IPS-18a (cell line): Measurements from ENCODE around the gene KLHL26.
A peak's percentile ranks its signal among the peaks of the same experiment; 100 is the strongest.
"Not testable (repeated sequence)": the region's sequence is repeated elsewhere in the genome, so short reads cannot be mapped to it uniquely, and the experiment has no call there.

Source experiments
- H3K27ac ChIP-seq: one replicate; pipeline ENCODE4 v1.5.1; 2013; ENCODE audit warnings: low read length
- H3K27me3 ChIP-seq: one replicate; pipeline ENCODE4 v1.6.1; 2013; ENCODE audit warnings: mild to moderate bottlenecking, low read length; ENCODE audit not compliant: control insufficient read depth, insufficient read depth
- H3K36me3 ChIP-seq: one replicate; pipeline ENCODE4 v1.6.1; 2013; ENCODE audit warnings: low read depth, low read length; ENCODE audit not compliant: control insufficient read depth
- H3K4me1 ChIP-seq: one replicate; pipeline ENCODE4 v1.6.1; 2013; ENCODE audit warnings: low read depth, low read length; ENCODE audit not compliant: control insufficient read depth
- H3K4me3 ChIP-seq: one replicate; pipeline ENCODE4 v1.5.1; 2013; ENCODE audit warnings: low read length
- H3K9ac ChIP-seq: one replicate; pipeline ENCODE4 v1.6.1; 2013; ENCODE audit warnings: mild to moderate bottlenecking, low read length, moderate library complexity
- H3K9me3 ChIP-seq: one replicate; pipeline ENCODE4 v1.6.1; 2013; ENCODE audit warnings: low read depth, low read length; ENCODE audit not compliant: control insufficient read depth

KLHL26 gene

GRCh38 chr19:18672606-18673337, 35.9 kb downstream of the KLHL26 start:
- Histone ChIP-seq H3K9me3 (no peaks in the 10 kb centered on the region), H3K4me3 (no peak overlapping the region), H3K36me3 (no peaks in the 10 kb centered on the region), H3K9ac (no peak overlapping the region), H3K27me3 (no peaks in the 10 kb centered on the region), H3K27ac (no peak overlapping the region), H3K4me1 (peaks cover under 1% of the 10 kb centered on the region)

- no peak overlapping the region for H3K4me3 ChIP-seq
- no peaks in the 10 kb centered on the region for H3K27me3 ChIP-seq
- H3K36me3 ChIP-seq: no peaks in the 10 kb centered on the region
- no peak overlapping the region for H3K27ac ChIP-seq
- peaks cover 7% of the 10 kb centered on the region for H3K4me1 ChIP-seq
- no peak overlapping the region for H3K9ac ChIP-seq
- H3K9me3 ChIP-seq: no peaks in the 10 kb centered on the region
Measured at GRCh38 chr19:18674616-18675015, 37.8 kb downstream of the KLHL26 start.

GRCh38 chr19:18675779-18676178, 39.0 kb downstream of the KLHL26 start:
- H3K27ac ChIP-seq: no peak overlapping the region
- no peaks in the 10 kb centered on the region for H3K27me3 ChIP-seq
- H3K9ac ChIP-seq: no peak overlapping the region
- H3K4me1 ChIP-seq: peaks cover 7% of the 10 kb centered on the region
- H3K4me3 ChIP-seq: no peak overlapping the region
- no peaks in the 10 kb centered on the region for H3K9me3 ChIP-seq
- no peaks in the 10 kb centered on the region for H3K36me3 ChIP-seq

GRCh38 chr19:18676692-18677091, 39.9 kb downstream of the KLHL26 start:
- Histone ChIP-seq H3K27me3 (no peaks in the 10 kb centered on the region), H3K27ac (no peak overlapping the region), H3K4me1 (peaks cover 7% of the 10 kb centered on the region), H3K4me3 (no peak overlapping the region), H3K36me3 (no peaks in the 10 kb centered on the region), H3K9me3 (no peaks in the 10 kb centered on the region), H3K9ac (no peak overlapping the region)

GRCh38 chr19:18677156-18677555, 40.3 kb downstream of the KLHL26 start:
- H3K27ac ChIP-seq: no peak overlapping the region
- peaks cover 7% of the 10 kb centered on the region for H3K4me1 ChIP-seq
- no peak overlapping the region for H3K4me3 ChIP-seq
- no peaks in the 10 kb centered on the region for H3K9me3 ChIP-seq
- no peak overlapping the region for H3K9ac ChIP-seq
- no peaks in the 10 kb centered on the region for H3K36me3 ChIP-seq
- H3K27me3 ChIP-seq: no peaks in the 10 kb centered on the region

- H3K9ac ChIP-seq, H3K9me3 ChIP-seq, H3K36me3 ChIP-seq, H3K27ac ChIP-seq, H3K27me3 ChIP-seq, H3K4me3 ChIP-seq: not testable (repeated sequence)
- peaks cover 11% of the 10 kb centered on the region for H3K4me1 ChIP-seq
Measured at GRCh38 chr19:18680148-18680547, 43.3 kb downstream of the KLHL26 start.

- Histone ChIP-seq H3K4me1 (peaks cover 10% of the 10 kb centered on the region), H3K9ac (no peak overlapping the region), H3K36me3 (no peaks in the 10 kb centered on the region), H3K27ac (no peak overlapping the region), H3K9me3 (no peaks in the 10 kb centered on the region), H3K27me3 (no peaks in the 10 kb centered on the region), H3K4me3 (peak overlapping the region; percentile 67)
Measured at GRCh38 chr19:18682807-18683108, 45.9 kb downstream of the KLHL26 start.

GRCh38 chr19:18683109-18683957, 46.5 kb downstream of the KLHL26 start, which contains the start of gene CRTC1:
CRTC1 (plus strand) TSS chr19:18683680; CDS start chr19:18683703, 23 bp downstream.
- Histone ChIP-seq H3K36me3 (no peaks in the 10 kb centered on the region), H3K27me3 (no peaks in the 10 kb centered on the region), H3K27ac (no peak within 1 kb of the TSS), H3K9me3 (no peaks in the 10 kb centered on the region), H3K4me3 (peak within 1 kb of the TSS; percentile 67), H3K9ac (peak within 1 kb of the TSS; percentile 49), H3K4me1 (peaks cover 5% of the 10 kb centered on the region)

- Histone ChIP-seq H3K9ac (no peak overlapping the region), H3K27ac (no peak overlapping the region), H3K4me1 (peaks cover 4% of the 10 kb centered on the region), H3K4me3 (peak overlapping the region; percentile 67), H3K27me3 (no peaks in the 10 kb centered on the region), H3K36me3 (no peaks in the 10 kb centered on the region), H3K9me3 (no peaks in the 10 kb centered on the region)
Measured at GRCh38 chr19:18683958-18684641, 47.3 kb downstream of the KLHL26 start.

- Histone ChIP-seq H3K27ac (no peak overlapping the region), H3K36me3 (no peaks in the 10 kb centered on the region)
Measured at GRCh38 chr19:18684642-18684993, 47.8 kb downstream of the KLHL26 start.

GRCh38 chr19:18685597-18686190, 48.9 kb downstream of the KLHL26 start:
- H3K36me3 ChIP-seq: no peaks in the 10 kb centered on the region
- no peaks in the 10 kb centered on the region for H3K27me3 ChIP-seq
- H3K9me3 ChIP-seq: no peaks in the 10 kb centered on the region
- peaks cover 4% of the 10 kb centered on the region for H3K4me1 ChIP-seq
- no peak overlapping the region for H3K27ac ChIP-seq
- no peak overlapping the region for H3K9ac ChIP-seq
- H3K4me3 ChIP-seq: no peak overlapping the region

More at GRCh38 chr19:18684642-18684993, 47.8 kb downstream of the KLHL26 start:
- H3K9me3 ChIP-seq: no peaks in the 10 kb centered on the region
- no peak overlapping the region for H3K4me3 ChIP-seq
- H3K27me3 ChIP-seq: no peaks in the 10 kb centered on the region
- H3K9ac ChIP-seq: no peak overlapping the region
- peaks cover 4% of the 10 kb centered on the region for H3K4me1 ChIP-seq
